GM12872 (cell line): ENCODE results near the gene TRIM68.

Source experiments
- TF ChIP-seq, protein P1 (sequence below): IDR thresholded peaks from 3 replicates; pipeline ENCODE4 v1.5.1; 2011; ENCODE audit warnings: low read depth, mild to moderate bottlenecking, low read length, moderate library complexity; ENCODE audit not compliant: insufficient read depth

The TRIM68 gene

GRCh38 chr11:4626207-4627099 lies 18.4 kb upstream of the TRIM68 start:
- TF ChIP-seq, protein P1, sequence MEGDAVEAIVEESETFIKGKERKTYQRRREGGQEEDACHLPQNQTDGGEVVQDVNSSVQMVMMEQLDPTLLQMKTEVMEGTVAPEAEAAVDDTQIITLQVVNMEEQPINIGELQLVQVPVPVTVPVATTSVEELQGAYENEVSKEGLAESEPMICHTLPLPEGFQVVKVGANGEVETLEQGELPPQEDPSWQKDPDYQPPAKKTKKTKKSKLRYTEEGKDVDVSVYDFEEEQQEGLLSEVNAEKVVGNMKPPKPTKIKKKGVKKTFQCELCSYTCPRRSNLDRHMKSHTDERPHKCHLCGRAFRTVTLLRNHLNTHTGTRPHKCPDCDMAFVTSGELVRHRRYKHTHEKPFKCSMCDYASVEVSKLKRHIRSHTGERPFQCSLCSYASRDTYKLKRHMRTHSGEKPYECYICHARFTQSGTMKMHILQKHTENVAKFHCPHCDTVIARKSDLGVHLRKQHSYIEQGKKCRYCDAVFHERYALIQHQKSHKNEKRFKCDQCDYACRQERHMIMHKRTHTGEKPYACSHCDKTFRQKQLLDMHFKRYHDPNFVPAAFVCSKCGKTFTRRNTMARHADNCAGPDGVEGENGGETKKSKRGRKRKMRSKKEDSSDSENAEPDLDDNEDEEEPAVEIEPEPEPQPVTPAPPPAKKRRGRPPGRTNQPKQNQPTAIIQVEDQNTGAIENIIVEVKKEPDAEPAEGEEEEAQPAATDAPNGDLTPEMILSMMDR = peak; percentile 72

DNA sequence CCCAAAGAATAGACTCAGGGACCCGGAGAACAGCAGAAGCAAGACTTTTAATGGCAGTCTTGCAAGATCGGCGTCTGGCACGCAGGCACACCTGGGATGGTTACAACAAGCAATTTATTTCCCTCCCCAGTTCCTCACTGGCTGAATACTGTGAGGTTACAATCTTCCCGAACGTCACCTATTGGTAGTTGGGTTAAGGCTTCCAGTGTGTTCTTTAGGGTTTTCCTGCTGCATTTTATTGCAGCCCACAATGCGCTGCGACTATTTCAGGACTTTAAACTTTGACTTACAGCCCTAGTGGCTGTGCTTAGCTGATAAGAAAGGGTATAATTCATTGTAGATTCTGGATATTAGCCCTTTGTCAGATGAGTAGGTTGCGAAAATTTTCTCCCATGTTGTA lies 11.5 kb upstream of the TRIM68 start:
- TF ChIP-seq, protein P1 = no peak

DNA sequence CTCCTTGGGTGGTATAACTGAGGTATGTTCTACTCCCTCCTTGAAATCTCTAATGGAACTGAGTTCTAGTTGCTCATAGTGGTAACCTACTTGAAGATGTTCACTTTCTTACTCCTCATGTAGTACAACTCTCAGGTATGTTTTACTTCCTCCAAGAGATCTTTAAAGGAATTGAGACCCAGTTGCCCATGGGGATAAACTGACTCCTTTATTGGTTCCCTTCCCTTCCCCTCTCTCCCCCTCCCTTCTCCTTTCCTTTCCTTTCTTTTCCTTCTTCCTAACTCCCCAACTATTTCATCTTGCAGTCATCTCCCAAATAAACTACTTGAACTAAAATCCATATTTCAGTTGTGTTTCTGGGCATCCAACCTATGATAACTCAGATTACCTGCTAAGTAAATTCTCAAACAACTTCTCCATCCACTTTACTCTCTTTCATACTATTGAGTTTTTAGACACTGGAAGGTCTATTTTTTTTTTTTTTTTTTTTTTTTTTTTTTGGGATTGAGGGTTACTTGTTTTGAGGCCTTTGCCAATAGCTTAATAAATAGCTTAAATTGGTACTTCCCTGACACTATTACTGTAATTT lies 7.9 kb upstream of the TRIM68 start:
- TF ChIP-seq, protein P1 = no peak

DNA sequence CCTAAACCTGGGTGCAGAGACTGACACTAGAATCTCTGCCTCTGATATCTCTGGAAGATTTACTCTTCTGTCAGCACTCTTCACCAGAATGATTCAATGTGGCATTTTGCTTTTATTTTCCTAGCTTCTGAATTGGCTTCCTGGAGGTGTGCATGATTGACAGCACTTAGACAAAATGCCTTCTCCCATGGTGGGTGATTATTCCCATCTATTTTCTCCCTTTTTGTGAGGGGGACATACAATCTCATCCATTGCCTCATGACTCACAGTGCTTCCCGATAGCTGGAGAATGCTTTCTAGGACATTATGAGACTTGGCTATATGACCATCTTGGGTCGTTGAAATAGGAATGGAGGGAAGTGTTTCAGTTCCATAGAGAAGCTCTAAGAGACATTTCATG lies 4.0 kb upstream of the TRIM68 start:
- TF ChIP-seq, protein P1 = no peak

DNA sequence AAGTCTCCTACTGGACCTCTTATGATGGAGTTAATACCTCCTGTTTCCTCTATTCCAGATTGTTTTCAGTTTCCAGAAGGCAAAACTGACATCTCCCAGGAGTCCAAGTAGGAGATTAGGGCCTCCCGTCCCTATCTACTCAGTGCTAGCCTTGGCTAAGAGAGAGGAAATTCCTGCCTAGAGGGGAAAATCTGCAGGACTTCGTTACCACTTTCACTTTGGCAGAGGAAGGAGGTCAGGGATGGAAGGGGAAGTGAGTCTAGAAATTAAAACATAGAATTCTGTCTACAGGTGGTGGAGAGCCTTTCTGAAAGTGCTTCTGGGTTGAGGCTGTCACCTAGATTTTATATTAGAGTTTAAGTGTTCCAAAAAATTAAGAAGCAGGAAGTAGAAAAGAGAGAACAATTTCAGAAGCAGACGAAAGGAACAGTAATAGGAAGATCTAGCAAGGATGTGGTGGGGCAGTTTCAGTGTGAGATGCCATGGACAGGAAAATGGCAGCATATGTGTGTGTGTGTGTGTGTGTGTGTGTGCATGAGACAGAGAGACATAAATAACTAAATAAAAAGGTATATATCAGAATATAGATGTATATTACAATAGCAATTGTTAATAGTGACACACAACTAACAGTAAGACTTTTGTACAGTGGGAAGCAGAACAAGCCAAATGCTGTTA lies 2.4 kb upstream of the TRIM68 start:
- TF ChIP-seq, protein P1 = no peak

DNA sequence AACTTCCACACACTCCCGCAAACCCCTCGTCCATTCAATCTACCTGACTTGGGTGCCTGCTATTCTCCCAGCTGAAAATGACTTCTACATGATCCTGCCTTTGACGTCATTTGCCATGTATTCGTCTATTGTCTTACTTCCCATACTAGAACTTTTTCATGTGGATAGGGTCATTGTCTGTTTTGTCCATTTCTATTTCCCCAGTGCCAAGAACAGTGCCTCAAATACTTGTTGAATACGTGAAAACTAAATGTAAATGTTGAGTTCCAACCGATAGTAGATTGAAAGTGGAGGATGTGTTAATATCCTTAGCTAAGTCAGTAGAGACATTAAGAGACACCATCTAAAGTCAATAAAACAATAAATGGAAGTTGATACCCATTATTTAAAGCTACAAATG lies 935 bp downstream of the TRIM68 start:
- TF ChIP-seq, protein P1 = no peak
